Endothelial cell of umbilical vein (primary cell): ENCODE measurements around the gene CDC42EP5.

Source experiments
- CTCF ChIP-seq, 2 donors: IDR thresholded peaks; 1 replicate in 1 of 2; 2 replicates in 1 of 2; pipeline ENCODE4 v1.5.1; 2011; ENCODE audit warnings: low read length in 2 of 2, mild to moderate bottlenecking in 2 of 2, moderate library complexity in 2 of 2, control low read depth in 1 of 2, inconsistent platforms in 1 of 2, low read depth in 1 of 2; ENCODE audit not compliant: insufficient read depth in 1 of 2; ENCODE audit errors: extremely low read depth in 1 of 2
- EZH2 ChIP-seq: IDR thresholded peaks from 2 replicates; pipeline ENCODE4 v1.6.1; 2012; ENCODE audit warnings: borderline replicate concordance, low read depth, mild to moderate bottlenecking, moderate library complexity, low read length, inconsistent platforms; ENCODE audit not compliant: severe bottlenecking
- FOS ChIP-seq: IDR thresholded peaks from 2 replicates; pipeline ENCODE4 v1.6.1; 2011; ENCODE audit warnings: mild to moderate bottlenecking, low read length, moderate library complexity, borderline replicate concordance; ENCODE audit not compliant: insufficient read depth
- JUN ChIP-seq: IDR thresholded peaks from 2 replicates; pipeline ENCODE4 v1.6.1; 2011; ENCODE audit warnings: borderline replicate concordance, low read depth; ENCODE audit not compliant: insufficient read length, insufficient read depth
- MAX ChIP-seq: IDR thresholded peaks from 2 replicates; pipeline ENCODE4 v1.6.1; 2011; ENCODE audit not compliant: insufficient read depth, insufficient read length
- MYC ChIP-seq: IDR thresholded peaks from one replicate; pipeline ENCODE4 v1.6.1; 2011; ENCODE audit warnings: mild to moderate bottlenecking, low read depth, low read length
- POLR2A ChIP-seq: IDR thresholded peaks from 2 replicates; pipeline ENCODE4 v1.6.1; 2012; ENCODE audit warnings: low read depth, mild to moderate bottlenecking, control low read depth, low read length
- POLR2AphosphoS5 ChIP-seq: IDR thresholded peaks from 2 replicates; pipeline ENCODE4 v1.6.1; 2012; ENCODE audit warnings: low read depth, mild to moderate bottlenecking, control low read depth, low read length, moderate library complexity; ENCODE audit not compliant: insufficient read depth

- TF ChIP-seq CTCF (IDR thresholded peaks at IDR 0.05; ENCODE audit: extremely low read depth in 1 of 2, insufficient read depth in 1 of 2, low read depth in 1 of 2, low read length in 2 of 2) (no peak), EZH2 (no peak), POLR2A (no peak), POLR2AphosphoS5 (no peak), MYC (no peak), JUN (no peak), FOS (no peak), MAX (no peak)
These were observed 23.4 kb downstream of the CDC42EP5 start for GRCh38 chr19:54449701-54450069.
